ENCODE results near the gene ZNF211.

ZNF211 gene

DNA sequence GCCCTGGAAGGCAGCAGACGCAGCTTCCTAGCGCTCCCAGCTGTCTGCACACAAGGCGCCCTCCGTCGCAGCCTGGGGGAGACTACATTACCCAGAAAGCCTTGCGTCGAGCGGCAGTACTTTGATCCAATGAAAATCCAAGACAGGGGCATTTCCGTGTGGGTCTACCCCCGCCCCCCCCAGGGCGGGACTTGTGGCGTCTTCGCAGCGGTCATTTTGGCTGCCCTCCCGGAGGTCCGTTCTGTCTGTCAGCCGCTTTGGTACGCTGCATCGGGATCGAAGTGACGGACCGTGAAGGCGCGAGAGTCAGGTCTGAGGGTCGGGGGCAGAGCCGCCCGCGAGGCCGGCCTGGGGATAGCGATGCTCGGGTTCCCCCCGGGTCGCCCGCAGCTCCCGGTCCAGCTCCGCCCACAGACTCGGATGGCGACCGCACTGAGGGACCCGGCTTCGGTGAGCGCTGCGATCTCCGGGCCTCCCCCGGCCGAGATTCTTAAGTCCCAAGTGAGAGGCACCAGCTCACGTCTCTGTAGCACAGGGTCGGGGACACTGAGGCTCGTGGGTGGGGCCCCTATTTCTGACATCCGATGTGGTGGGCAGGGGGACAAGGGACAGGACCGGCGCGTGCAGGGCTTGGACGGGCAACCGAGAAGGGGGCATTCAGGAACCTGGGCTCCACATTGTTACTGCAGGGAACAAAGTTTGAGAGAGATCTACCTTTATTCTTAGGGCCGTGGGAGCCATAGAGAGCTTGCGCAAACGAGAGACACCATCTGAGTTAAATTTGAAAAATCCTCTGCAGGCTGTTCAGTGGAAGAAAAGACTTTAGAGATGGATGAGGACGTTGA lies at the start of gene ZNF211:
TSS of gene ZNF211 (plus strand) at position 182 of the 845 bp plus-strand sequence. CDS start at position 361, 179 bp downstream.
- peak within 1 kb of the TSS; percentile 96 for H3K4me3 ChIP-seq (ENCODE audit: low read depth, low read length)
- DNase-seq (ENCODE audit: low read depth) = peak; percentile 96
- TF ChIP-seq, protein P1, sequence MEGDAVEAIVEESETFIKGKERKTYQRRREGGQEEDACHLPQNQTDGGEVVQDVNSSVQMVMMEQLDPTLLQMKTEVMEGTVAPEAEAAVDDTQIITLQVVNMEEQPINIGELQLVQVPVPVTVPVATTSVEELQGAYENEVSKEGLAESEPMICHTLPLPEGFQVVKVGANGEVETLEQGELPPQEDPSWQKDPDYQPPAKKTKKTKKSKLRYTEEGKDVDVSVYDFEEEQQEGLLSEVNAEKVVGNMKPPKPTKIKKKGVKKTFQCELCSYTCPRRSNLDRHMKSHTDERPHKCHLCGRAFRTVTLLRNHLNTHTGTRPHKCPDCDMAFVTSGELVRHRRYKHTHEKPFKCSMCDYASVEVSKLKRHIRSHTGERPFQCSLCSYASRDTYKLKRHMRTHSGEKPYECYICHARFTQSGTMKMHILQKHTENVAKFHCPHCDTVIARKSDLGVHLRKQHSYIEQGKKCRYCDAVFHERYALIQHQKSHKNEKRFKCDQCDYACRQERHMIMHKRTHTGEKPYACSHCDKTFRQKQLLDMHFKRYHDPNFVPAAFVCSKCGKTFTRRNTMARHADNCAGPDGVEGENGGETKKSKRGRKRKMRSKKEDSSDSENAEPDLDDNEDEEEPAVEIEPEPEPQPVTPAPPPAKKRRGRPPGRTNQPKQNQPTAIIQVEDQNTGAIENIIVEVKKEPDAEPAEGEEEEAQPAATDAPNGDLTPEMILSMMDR (conservative IDR thresholded peaks at IDR 0.05; ENCODE audit: low read depth, low read length) = no peak

- peak; percentile 93 for DNase-seq (ENCODE audit: low read depth)
- TF ChIP-seq, protein P1 (conservative IDR thresholded peaks at IDR 0.05; ENCODE audit: low read depth, low read length) = peak; percentile 1
- peak within 1 kb of the TSS; percentile 75 for H3K4me3 ChIP-seq (ENCODE audit: low read depth, low read length)
Observed at GRCh38 chr19:57583521-57584416, 49.2 kb upstream of the ZNF211 start, which contains the start of gene ZIK1. Gene ZIK1, plus strand, starts transcription at chr19:57584145. Its CDS starts 212 bp downstream, at chr19:57584357.

- peak; percentile 45 for DNase-seq (ENCODE audit: low read depth)
- TF ChIP-seq, protein P1 (conservative IDR thresholded peaks at IDR 0.05; ENCODE audit: low read depth, low read length) = no peak
Observed at GRCh38 chr19:57587529-57587928, 45.4 kb upstream of the ZNF211 start.

GRCh38 chr19:57599377-57599760 lies 33.6 kb upstream of the ZNF211 start:
- TF ChIP-seq, protein P1 (conservative IDR thresholded peaks at IDR 0.05; ENCODE audit: low read depth, low read length) = no peak
- DNase-seq (ENCODE audit: low read depth) = no peak
- peak overlapping the region; percentile 81 for H3K4me3 ChIP-seq (ENCODE audit: low read depth, low read length)

More at GRCh38 chr19:57587529-57587928, 45.4 kb upstream of the ZNF211 start:
- H3K4me3 ChIP-seq (ENCODE audit: low read depth, low read length) = no peak overlapping the region

DNA sequence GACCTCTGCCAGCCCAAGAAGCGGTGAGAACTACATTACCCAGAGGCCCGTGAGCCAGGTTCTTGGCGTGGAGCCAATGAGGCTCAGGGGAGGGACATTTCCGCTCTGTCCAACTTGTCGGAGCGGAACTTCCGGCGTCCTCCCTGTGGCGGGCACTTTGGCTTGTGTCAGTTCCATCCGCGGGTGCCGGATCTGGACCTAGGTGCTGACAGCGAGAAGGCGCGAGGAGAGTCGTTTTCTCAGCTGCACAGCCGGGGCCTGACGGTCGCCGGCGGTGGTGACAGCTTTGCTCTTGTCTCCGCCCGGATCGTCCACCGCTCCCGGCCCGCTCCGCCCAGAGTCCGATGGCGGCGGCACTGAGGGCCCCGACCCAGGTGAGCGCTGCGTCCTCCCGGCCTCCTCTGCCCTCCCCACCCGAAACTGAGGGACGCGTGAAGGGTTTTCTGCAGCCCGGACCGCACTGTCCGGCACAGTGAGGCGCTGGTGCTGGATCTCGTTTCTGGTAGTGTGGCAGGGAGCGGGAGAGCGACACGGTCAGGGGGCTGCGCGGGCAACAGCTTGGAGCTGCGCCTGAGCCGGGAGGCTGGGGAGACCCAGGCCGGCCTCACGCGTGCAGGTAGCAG lies 33.1 kb upstream of the ZNF211 start, which contains the start of gene ZNF530:
TSS of gene ZNF530 (plus strand) at position 125 of the 623 bp plus-strand sequence. CDS start 4,461 bp downstream, outside the sequence.
- H3K4me3 ChIP-seq (ENCODE audit: low read depth, low read length) = peak within 1 kb of the TSS; percentile 81
- TF ChIP-seq, protein P1 (conservative IDR thresholded peaks at IDR 0.05; ENCODE audit: low read depth, low read length) = peak; percentile 6
- DNase-seq (ENCODE audit: low read depth) = peak; percentile 92

DNA sequence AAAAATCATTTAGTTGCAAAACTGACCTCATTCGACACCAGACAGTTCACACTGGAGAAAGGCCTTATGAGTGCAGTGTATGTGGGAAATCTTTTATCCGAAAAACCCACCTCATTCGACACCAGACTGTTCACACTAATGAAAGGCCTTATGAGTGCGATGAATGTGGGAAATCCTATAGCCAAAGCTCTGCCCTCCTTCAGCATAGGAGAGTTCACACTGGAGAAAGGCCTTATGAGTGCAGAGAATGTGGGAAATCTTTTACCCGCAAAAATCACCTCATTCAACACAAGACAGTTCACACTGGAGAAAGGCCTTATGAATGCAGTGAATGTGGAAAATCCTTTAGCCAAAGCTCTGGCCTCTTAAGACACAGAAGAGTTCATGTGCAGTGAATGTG lies 26.0 kb upstream of the ZNF211 start:
- no peak overlapping the region for H3K4me3 ChIP-seq (ENCODE audit: low read depth, low read length)
- no peak for DNase-seq (ENCODE audit: low read depth)
- TF ChIP-seq, protein P1 (conservative IDR thresholded peaks at IDR 0.05; ENCODE audit: low read depth, low read length) = no peak
